HCT116 (cell line): Measurements from ENCODE around the gene FAM3B.

Source experiments
- CEBPB ChIP-seq: IDR thresholded peaks from 2 replicates; pipeline ENCODE4 v1.6.1; 2012; ENCODE audit warnings: low read depth
- ELF1 ChIP-seq: IDR thresholded peaks from 2 replicates; pipeline ENCODE4 v1.6.1; 2012; ENCODE audit warnings: low read depth, borderline replicate concordance
- EZH2 ChIP-seq: fragments of 200-600 bp; sonication (generic); IDR thresholded peaks from 2 replicates; pipeline ENCODE4 v1.6.1; 2017; ENCODE audit warnings: antibody characterized with exemption, mixed run types
- POLR2A ChIP-seq: IDR thresholded peaks from 2 replicates; pipeline ENCODE4 v1.7.0; 2011; ENCODE audit warnings: borderline replicate concordance; ENCODE audit not compliant: insufficient read depth, insufficient read length; ENCODE audit errors: extremely low read depth
- POLR2AphosphoS5 ChIP-seq: IDR thresholded peaks from 2 replicates; pipeline ENCODE4 v1.6.1; 2011; ENCODE audit warnings: mild to moderate bottlenecking, low read depth, low read length, moderate library complexity
- RAD21 ChIP-seq: IDR thresholded peaks from 2 replicates; pipeline ENCODE4 v1.6.1; 2012; ENCODE audit warnings: low read depth, mild to moderate bottlenecking
- SP1 ChIP-seq: IDR thresholded peaks from 2 replicates; pipeline ENCODE4 v1.6.1; 2012; ENCODE audit warnings: low read depth
- YY1 ChIP-seq: IDR thresholded peaks from 2 replicates; pipeline ENCODE4 v1.6.1; 2011; ENCODE audit warnings: low read length, low read depth, moderate library complexity, mild to moderate bottlenecking; ENCODE audit not compliant: insufficient replicate concordance; ENCODE audit errors: extremely low read depth
- TF ChIP-seq, protein P1 (sequence below), 3 experiments: fragments of 200-600 bp in 1 of 3; sonication (generic) in 1 of 3; IDR thresholded peaks in 2 of 3; conservative IDR thresholded peaks in 1 of 3; 2 replicates each; pipeline ENCODE4 v1.5.1; 2012 to 2017; ENCODE audit warnings: low read depth in 2 of 3, low read length in 2 of 3, antibody characterized with exemption in 1 of 3, borderline replicate concordance in 1 of 3, control low read depth in 1 of 3, mild to moderate bottlenecking in 1 of 3, mixed read lengths in 1 of 3, mixed run types in 1 of 3, moderate library complexity in 1 of 3; ENCODE audit not compliant: insufficient read depth in 1 of 3
- TF ChIP-seq, protein P2 (sequence below): IDR thresholded peaks from 2 replicates; pipeline ENCODE4 v1.6.1; 2012; ENCODE audit warnings: low read depth

DNA sequence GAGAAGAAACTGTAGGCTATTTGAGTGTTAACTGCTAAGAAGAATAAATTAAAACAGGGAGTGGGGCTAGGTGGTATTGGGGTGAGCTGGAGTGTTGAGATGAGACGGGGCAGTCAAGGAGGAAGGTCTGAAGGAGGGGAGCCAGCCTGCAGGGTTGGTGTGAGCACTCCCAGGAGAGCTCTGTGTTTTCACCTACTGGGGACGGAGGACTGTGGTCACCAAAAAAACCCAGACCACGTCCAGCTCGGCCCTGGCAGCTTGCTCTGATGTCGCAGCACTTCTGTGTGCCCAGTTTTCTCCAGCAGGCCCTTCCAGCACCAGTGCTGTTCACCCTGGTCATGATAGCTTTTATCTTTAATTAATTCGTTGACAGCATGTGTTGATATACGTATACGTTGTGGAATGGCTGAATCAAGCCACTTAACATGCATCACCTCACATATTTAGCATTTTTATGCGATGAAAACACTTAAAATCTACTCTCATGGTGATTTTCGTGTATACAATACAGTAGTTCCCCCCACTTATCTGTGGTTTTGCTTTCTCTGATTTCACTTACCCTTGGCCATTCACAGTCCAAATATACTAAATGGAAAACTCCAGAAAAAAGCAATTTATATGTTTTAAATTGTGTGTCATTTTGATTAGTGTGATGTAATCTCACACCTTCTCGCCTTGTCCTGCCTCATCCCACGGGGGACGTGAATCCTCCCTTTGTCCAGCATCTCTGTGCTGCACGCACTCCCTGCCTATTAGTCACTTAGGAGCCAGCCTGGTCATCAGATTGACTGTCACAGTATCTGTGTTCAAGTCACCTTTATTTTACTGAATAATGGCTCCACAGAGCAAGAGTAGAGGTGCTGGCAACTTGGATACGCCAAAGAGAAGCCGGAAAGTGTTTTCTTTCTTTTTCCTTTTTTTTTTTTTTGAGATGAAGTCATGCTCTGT is 12.3 kb downstream of the FAM3B start:
- TF ChIP-seq, protein P1, sequence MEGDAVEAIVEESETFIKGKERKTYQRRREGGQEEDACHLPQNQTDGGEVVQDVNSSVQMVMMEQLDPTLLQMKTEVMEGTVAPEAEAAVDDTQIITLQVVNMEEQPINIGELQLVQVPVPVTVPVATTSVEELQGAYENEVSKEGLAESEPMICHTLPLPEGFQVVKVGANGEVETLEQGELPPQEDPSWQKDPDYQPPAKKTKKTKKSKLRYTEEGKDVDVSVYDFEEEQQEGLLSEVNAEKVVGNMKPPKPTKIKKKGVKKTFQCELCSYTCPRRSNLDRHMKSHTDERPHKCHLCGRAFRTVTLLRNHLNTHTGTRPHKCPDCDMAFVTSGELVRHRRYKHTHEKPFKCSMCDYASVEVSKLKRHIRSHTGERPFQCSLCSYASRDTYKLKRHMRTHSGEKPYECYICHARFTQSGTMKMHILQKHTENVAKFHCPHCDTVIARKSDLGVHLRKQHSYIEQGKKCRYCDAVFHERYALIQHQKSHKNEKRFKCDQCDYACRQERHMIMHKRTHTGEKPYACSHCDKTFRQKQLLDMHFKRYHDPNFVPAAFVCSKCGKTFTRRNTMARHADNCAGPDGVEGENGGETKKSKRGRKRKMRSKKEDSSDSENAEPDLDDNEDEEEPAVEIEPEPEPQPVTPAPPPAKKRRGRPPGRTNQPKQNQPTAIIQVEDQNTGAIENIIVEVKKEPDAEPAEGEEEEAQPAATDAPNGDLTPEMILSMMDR (IDR thresholded peaks at IDR 0.05 in 2 of 3, conservative IDR thresholded peaks at IDR 0.05 in 1 of 3; ENCODE audit: borderline replicate concordance in 1 of 3, insufficient read depth in 1 of 3, low read depth in 2 of 3, low read length in 2 of 3) = no peak
- TF ChIP-seq, protein P2, sequence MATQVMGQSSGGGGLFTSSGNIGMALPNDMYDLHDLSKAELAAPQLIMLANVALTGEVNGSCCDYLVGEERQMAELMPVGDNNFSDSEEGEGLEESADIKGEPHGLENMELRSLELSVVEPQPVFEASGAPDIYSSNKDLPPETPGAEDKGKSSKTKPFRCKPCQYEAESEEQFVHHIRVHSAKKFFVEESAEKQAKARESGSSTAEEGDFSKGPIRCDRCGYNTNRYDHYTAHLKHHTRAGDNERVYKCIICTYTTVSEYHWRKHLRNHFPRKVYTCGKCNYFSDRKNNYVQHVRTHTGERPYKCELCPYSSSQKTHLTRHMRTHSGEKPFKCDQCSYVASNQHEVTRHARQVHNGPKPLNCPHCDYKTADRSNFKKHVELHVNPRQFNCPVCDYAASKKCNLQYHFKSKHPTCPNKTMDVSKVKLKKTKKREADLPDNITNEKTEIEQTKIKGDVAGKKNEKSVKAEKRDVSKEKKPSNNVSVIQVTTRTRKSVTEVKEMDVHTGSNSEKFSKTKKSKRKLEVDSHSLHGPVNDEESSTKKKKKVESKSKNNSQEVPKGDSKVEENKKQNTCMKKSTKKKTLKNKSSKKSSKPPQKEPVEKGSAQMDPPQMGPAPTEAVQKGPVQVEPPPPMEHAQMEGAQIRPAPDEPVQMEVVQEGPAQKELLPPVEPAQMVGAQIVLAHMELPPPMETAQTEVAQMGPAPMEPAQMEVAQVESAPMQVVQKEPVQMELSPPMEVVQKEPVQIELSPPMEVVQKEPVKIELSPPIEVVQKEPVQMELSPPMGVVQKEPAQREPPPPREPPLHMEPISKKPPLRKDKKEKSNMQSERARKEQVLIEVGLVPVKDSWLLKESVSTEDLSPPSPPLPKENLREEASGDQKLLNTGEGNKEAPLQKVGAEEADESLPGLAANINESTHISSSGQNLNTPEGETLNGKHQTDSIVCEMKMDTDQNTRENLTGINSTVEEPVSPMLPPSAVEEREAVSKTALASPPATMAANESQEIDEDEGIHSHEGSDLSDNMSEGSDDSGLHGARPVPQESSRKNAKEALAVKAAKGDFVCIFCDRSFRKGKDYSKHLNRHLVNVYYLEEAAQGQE = no peak
- TF ChIP-seq SP1 (no peak), ELF1 (no peak), POLR2A (no peak), EZH2 (no peak), RAD21 (no peak), YY1 (no peak), POLR2AphosphoS5 (no peak), CEBPB (no peak)
